Ishikawa (cell line): ENCODE results near the gene CGB3.

ENCODE experiments used
- CEBPB ChIP-seq: IDR thresholded peaks from 2 replicates; pipeline ENCODE4 v1.6.1; 2012
- CREB1 ChIP-seq: IDR thresholded peaks from 2 replicates; pipeline ENCODE4 v1.6.1; 2012; ENCODE audit warnings: low read depth
- EGR1 ChIP-seq: IDR thresholded peaks from 2 replicates; pipeline ENCODE4 v1.6.1; 2012
- EP300 ChIP-seq: IDR thresholded peaks from 2 replicates; pipeline ENCODE4 v1.6.1; 2012; ENCODE audit warnings: borderline replicate concordance
- FOXM1 ChIP-seq: IDR thresholded peaks from 2 replicates; pipeline ENCODE4 v1.6.1; 2012; ENCODE audit warnings: low read depth, borderline replicate concordance
- MAX ChIP-seq: IDR thresholded peaks from 2 replicates; pipeline ENCODE4 v1.6.1; 2012
- NFIC ChIP-seq: IDR thresholded peaks from 2 replicates; pipeline ENCODE4 v1.6.1; 2012
- RAD21 ChIP-seq: IDR thresholded peaks from 2 replicates; pipeline ENCODE4 v1.6.1; 2012; ENCODE audit warnings: low read depth
- TAF1 ChIP-seq: IDR thresholded peaks from 2 replicates; pipeline ENCODE4 v1.6.1; 2012; ENCODE audit warnings: low read depth, mild to moderate bottlenecking
- TCF12 ChIP-seq: IDR thresholded peaks from 2 replicates; pipeline ENCODE4 v1.6.1; 2012; ENCODE audit warnings: low read depth
- TEAD4 ChIP-seq: IDR thresholded peaks from 2 replicates; pipeline ENCODE4 v1.6.1; 2012
- YY1 ChIP-seq: IDR thresholded peaks from 2 replicates; pipeline ENCODE4 v1.6.1; 2012; ENCODE audit warnings: low read depth
- TF ChIP-seq, protein P1 (sequence below): IDR thresholded peaks from 2 replicates; pipeline ENCODE4 v1.6.1; 2012; ENCODE audit warnings: low read depth, mild to moderate bottlenecking

DNA sequence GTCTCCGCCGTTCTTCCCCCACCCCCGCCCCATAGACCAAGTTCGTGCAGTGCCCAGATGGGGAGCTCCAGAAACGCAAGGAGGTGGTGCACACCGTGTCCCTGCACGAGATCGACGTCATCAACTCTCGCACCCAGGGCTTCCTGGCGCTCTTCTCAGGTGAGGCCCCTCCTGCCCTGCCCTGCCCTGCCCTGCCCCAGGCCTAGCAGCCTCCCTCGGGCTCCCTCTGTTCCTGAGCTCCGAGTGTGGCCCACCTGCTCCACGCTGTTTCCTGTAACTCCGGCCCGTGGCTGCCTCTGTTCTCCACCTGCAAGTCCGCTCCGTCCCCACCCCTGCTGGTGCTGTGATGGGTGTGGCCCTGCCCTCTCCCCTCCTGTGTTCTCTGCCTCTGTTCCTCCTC lies 13.7 kb downstream of the CGB3 start:
- TF ChIP-seq MAX (no peak), TEAD4 (no peak), CREB1 (no peak), EP300 (no peak), YY1 (no peak), FOXM1 (no peak), RAD21 (no peak), TAF1 (no peak), CEBPB (no peak), EGR1 (no peak), TCF12 (no peak), NFIC (no peak)
- TF ChIP-seq, protein P1, sequence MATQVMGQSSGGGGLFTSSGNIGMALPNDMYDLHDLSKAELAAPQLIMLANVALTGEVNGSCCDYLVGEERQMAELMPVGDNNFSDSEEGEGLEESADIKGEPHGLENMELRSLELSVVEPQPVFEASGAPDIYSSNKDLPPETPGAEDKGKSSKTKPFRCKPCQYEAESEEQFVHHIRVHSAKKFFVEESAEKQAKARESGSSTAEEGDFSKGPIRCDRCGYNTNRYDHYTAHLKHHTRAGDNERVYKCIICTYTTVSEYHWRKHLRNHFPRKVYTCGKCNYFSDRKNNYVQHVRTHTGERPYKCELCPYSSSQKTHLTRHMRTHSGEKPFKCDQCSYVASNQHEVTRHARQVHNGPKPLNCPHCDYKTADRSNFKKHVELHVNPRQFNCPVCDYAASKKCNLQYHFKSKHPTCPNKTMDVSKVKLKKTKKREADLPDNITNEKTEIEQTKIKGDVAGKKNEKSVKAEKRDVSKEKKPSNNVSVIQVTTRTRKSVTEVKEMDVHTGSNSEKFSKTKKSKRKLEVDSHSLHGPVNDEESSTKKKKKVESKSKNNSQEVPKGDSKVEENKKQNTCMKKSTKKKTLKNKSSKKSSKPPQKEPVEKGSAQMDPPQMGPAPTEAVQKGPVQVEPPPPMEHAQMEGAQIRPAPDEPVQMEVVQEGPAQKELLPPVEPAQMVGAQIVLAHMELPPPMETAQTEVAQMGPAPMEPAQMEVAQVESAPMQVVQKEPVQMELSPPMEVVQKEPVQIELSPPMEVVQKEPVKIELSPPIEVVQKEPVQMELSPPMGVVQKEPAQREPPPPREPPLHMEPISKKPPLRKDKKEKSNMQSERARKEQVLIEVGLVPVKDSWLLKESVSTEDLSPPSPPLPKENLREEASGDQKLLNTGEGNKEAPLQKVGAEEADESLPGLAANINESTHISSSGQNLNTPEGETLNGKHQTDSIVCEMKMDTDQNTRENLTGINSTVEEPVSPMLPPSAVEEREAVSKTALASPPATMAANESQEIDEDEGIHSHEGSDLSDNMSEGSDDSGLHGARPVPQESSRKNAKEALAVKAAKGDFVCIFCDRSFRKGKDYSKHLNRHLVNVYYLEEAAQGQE: no peak
